Breast epithelium (tissue), 3 donors: Measurements from ENCODE around the gene ARL2BP.
"Not testable (repeated sequence)": the region's sequence is repeated elsewhere in the genome, so short reads cannot be mapped to it uniquely, and the experiment has no call there.

Experiments
- POLR2AphosphoS5 ChIP-seq, 3 donors: sonication (generic); formaldehyde crosslinking; IDR thresholded peaks; one replicate each; pipeline ENCODE4 v1.6.1; 2017; ENCODE audit warnings: antibody characterized with exemption in 3 of 3
- TF ChIP-seq, protein P1 (sequence below), 3 donors: fragments of 450-650 bp; IDR thresholded peaks; one replicate each; pipeline ENCODE4 v1.5.1; 2016 to 2017; ENCODE audit warnings: antibody characterized with exemption in 3 of 3, mild to moderate bottlenecking in 3 of 3, moderate library complexity in 3 of 3

GRCh38 chr16:57275946-57276345, 30.9 kb downstream of the ARL2BP start:
- TF ChIP-seq, protein P1, sequence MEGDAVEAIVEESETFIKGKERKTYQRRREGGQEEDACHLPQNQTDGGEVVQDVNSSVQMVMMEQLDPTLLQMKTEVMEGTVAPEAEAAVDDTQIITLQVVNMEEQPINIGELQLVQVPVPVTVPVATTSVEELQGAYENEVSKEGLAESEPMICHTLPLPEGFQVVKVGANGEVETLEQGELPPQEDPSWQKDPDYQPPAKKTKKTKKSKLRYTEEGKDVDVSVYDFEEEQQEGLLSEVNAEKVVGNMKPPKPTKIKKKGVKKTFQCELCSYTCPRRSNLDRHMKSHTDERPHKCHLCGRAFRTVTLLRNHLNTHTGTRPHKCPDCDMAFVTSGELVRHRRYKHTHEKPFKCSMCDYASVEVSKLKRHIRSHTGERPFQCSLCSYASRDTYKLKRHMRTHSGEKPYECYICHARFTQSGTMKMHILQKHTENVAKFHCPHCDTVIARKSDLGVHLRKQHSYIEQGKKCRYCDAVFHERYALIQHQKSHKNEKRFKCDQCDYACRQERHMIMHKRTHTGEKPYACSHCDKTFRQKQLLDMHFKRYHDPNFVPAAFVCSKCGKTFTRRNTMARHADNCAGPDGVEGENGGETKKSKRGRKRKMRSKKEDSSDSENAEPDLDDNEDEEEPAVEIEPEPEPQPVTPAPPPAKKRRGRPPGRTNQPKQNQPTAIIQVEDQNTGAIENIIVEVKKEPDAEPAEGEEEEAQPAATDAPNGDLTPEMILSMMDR (IDR thresholded peaks at IDR 0.05): not testable (repeated sequence)
- TF ChIP-seq POLR2AphosphoS5 (IDR thresholded peaks at IDR 0.05): not testable (repeated sequence)
